ENCODE data around the gene WNT2.

DNA sequence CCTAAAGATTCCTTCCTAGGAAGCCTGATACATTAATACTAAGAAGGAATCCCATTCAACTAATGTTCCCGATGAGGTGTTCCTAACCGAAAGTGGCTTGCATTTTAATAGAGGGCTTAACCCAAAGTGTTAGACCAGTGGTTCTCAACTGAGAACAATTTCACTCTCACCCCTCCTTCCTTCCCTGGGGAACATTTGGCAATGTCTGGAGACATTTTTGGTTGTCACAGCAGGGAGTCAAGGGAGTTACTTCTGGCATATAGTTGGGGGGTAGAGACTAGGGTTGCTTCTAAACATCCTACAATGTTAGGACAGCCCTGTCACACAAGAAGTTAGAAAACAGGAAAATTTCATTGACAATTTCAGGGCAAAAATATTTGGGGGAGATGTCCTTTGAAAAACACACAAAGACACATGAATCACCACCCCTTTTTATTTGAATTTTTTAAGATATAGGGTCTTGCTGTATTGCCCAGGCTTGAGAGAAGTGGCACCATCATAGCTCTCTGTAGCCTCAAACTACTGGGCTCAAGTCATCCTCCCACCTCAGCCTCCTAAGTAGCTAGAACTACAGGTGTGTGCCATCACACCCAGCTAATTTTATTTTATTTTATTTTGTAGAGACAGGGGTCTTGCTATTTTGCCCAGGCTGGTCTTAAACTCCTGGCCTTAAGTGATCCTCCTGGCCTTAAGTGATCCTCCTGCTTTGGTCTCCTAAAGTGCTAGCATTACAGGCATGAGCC lies 50.7 kb downstream of the WNT2 start:
- TF ChIP-seq CTCF (IDR thresholded peaks at IDR 0.05) (no peak), POLR2AphosphoS5 (IDR thresholded peaks at IDR 0.05) (no peak)
